COLO668 (cell line): Measurements from ENCODE around the gene HIVEP3.
A peak's percentile ranks its signal among the peaks of the same experiment; 100 is the strongest.

Source experiments
- DNase-seq: peaks from one replicate; lab custom pipeline; 2025; ENCODE audit not compliant: unreplicated experiment; lab: John Stamatoyannopoulos, UW

HIVEP3 gene

GRCh38 chr1:41592451-41593125 is 326.1 kb downstream of the HIVEP3 start:
- no peak for DNase-seq

- no peak for DNase-seq
Observed at GRCh38 chr1:41591891-41592290, 326.8 kb downstream of the HIVEP3 start.

DNA sequence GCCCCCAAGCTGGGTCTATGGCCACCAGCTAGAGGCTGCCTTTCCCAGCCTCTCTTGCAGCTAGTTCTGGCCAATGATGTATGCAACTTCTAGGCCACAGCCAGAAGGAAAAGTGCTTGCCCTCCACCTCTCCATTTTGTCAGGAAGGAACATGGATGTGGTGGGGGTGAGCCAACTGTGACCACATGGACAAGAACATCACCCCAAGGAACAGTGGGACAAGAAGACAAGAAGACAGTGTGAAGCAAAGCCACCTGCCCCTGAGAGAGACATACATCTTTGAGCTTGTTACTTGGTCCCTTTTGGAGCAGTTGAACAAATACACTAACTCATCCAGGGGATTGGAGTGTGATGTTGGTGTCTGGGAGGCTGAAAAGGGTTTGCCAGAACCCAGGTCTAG is 328.4 kb downstream of the HIVEP3 start:
- no peak for DNase-seq

DNA sequence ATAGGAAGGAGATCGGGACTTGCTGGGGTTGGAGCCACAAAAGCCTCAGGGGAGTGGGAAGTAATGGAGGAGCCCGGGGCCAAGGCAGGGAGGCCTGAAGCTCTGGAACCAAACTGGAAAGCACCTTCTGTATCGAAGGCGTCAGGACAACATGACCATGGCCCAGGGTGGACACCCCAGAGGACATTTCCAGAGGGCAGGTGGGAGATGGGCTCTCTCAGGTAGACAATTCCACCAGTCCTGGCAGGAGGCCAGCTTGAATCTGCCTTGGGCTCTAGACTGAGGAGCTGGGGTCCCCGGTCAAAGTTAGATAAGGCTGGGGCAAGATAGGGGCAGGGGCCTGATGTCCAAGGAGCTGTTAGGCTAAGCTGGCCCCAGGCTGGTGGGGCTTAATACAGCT is 329.3 kb downstream of the HIVEP3 start:
- DNase-seq = no peak

DNA sequence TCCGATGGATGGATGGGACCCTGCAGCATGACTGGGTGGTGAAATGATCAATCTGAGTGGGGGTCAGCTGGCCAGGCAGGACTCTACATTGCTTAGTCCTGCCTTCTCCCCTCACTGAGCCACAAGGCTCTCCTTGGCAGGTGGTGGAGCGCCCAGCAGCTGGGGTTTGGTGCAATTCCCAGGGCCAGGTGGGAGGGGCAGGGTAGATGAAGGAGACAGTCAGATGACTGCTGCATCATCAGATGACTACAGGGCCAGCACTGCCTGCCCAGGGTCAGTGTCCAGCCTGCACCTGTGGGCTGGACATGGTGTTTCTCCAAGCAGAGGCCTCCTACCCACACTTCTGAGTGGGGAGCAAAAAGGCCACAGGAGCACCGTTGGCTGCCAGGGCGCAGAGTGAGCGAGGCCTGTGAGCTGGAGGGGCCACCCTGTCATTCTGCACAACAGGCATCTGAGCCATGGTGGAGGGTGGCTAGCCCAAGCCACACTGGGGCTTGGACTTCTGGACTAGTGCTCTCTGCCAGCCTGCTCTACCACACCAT is 330.3 kb downstream of the HIVEP3 start:
- DNase-seq = no peak

DNA sequence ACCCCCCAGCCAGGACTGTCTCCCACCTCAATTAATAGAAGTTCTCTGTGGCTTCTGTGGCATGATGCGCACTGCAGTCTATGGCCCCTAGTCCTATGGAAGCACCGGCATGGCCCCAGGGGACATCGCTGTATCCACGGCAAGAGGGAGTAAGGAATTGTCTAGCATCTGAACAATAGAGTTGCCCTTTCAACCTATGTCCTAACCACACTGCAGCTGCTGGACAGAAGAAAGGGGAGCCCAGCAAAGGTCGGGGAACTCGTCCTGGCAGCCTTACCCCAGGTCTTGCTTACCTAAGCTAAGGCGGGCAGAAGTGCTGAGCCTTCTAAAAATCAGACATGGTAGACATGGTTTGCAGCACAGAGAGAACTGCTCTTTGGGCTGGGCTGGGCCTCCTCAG is 330.9 kb downstream of the HIVEP3 start:
- no peak for DNase-seq

GRCh38 chr1:41586230-41586629 is 332.5 kb downstream of the HIVEP3 start:
- DNase-seq = no peak

DNA sequence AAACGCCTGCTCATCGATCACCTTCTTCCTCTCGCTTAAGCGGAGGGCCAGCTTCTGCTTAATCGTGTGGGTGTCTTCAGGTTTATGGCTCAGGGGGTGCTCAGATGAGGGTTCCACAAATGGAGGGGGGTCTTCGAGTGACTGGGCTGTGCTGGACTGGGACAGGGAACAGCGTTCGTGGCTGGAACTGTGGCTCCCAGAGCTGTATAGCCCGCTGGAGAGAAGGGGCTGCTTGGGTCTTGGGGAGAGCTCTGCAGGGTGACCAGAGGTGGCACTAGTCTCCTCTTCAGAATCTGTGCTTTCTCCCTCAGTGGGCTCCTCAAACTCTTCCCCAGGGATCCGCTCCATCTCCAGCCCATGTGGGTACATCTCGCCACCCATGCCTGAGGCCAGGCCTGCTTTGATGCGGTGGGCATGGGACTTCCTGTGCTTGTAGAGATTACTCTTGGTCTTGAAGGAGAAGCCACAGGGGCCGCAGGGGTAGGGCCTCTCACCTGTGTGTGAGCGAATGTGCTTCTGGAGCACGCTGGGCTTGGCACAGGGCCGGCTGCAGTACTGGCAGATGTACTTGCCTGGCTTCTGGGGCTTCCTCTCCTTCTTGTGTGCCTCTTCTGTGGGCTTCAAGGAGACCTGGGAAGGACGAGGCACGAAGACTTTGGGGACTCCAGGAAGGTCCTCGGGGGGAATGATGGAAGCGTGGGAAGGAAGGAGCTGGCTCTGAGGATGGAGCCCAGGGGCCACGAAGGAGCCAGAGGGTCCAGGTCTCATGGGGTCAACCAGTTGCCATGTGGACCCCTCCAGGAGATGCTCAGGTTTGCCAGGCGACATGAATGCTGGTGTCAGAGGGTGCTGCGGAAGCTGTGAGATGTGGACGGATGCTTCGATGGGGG is 334.8 kb downstream of the HIVEP3 start:
- DNase-seq = no peak

- no peak for DNase-seq
Observed at GRCh38 chr1:41582851-41583657, 335.7 kb downstream of the HIVEP3 start.

GRCh38 chr1:41582351-41582750 is 336.4 kb downstream of the HIVEP3 start:
- DNase-seq = no peak

DNA sequence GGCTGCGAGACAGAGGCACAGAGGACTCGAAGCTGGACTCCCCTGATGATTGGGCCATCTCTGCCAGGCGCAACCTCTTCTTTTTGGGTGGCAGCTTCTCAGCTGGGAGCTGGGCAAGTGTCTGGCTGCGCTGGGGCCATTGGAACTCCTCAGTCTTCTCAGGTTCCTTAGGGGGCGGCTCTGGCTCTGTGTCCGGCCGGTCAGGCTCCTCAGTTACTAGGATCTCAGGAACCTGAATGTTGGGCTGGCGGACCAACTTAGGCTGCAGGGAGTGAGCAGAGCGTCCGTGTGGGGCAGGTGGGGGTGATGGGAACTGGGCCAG is 336.8 kb downstream of the HIVEP3 start:
- no peak for DNase-seq

GRCh38 chr1:41581216-41582003 is 337.3 kb downstream of the HIVEP3 start:
- no peak for DNase-seq

- DNase-seq = no peak
Observed at GRCh38 chr1:41580520-41581172, 338.1 kb downstream of the HIVEP3 start.

- DNase-seq = no peak
Observed at GRCh38 chr1:41580021-41580420, 338.7 kb downstream of the HIVEP3 start.

- DNase-seq = no peak
Observed at GRCh38 chr1:41578712-41579335, 339.9 kb downstream of the HIVEP3 start.

DNA sequence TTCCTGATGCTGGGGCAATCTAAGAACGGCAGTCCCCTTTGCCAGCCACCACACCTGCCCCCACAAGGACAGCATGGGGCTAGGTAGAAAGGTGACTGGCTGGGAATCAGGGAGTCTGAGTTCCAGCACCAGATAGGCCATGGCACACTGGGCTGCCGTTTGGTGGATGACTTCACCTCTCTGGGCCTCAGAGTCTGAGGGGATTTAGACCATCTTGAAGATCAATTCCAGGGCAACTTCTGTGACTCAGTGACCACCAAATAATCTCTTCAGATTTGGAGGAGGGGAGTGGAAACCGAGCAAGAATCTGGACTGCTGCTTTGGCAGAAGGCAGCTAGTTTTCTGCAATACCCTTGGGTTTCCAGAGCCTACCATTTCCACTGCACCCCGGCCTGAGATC is 342.1 kb downstream of the HIVEP3 start:
- DNase-seq = no peak

- no peak for DNase-seq
Observed at GRCh38 chr1:41576206-41576605, 342.5 kb downstream of the HIVEP3 start.

DNA sequence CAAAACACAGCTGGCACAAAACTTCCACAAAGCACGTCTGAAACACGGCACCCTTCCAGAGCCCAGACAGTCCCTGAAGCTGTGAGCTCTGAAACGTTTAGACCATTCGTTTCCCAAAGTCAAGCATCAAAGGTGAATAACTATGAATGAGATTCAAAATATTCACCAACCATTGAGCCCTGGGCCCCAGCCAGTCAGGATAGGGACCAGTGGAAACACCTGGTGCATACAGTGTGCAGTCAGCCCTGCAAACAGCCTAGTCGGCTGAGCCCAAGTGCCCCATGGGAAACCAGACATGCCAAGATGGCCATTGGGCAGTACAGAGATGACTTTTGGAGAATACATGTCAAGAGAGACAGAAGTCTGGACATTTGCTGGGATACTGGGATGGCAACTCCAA is 343.9 kb downstream of the HIVEP3 start:
- DNase-seq = no peak

DNA sequence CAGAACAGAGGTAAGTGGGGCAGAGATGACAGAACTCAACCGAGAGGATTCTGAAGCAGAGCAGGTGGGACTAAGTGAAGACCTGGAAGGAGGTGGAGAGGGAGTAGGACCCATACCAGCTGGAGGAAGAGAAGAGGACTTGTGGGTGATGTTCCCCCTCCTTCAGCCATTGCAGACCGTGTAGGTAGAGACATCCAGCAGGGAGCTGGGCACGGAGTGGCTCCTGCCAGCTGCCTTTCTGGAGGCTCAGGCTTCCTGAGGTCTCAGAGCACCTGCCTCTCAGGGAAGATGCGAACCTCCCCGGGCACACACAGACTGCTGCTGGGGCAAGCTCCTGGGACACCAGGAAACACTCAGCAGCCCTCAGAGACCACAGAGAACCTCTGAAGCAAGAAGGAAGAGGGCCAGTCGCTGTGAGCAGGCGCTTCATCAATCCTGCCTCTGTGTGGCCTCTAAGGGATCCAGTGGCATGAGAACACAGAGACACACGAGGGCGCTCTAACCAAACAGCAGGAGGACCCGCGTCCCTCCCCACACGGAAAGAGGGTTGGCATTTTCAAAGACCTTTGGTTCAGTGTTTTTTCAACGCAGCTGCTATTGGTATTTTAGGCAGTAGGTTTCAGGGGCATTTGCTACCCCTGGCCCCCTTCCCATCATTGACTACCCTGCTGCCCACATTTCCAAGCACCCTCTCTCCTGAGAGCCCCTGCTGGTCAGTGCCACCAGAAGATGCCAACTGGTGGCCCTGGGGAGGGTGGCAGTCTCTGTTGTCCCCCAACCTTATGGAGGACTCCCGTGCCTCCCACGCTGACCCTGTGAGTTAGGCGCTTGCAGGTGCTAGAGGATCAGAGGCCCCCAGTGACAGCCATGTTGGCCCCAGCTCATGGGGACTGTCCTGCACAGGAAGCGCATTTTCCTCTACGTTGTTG is 344.7 kb downstream of the HIVEP3 start:
- peak; percentile 94 for DNase-seq
